Type B pancreatic cell (in vitro differentiated cells): ENCODE measurements around the gene BSPH1. TPM values are rescaled to one million over a fixed set of nuclear protein-coding genes. Genes with fewer than 3 reads are reported as not detected.

Experiments used
- DNase-seq: peaks from one replicate; pipeline ENCODE4 v3.0.0; 2021; ENCODE audit warnings: mixed read lengths; ENCODE audit not compliant: unreplicated experiment; ENCODE audit errors: extremely low spot score
- H3K27ac Mint-ChIP-seq: 2 replicates; pipeline ENCODE4 v1.8.0; 2021; ENCODE audit warnings: mild to moderate bottlenecking, mixed read lengths
- H3K27me3 Mint-ChIP-seq: 2 replicates; pipeline ENCODE4 v1.8.0; 2021; ENCODE audit warnings: mixed read lengths
- H3K36me3 Mint-ChIP-seq: 2 replicates; pipeline ENCODE4 v1.8.0; 2021; ENCODE audit warnings: mixed read lengths
- H3K4me1 Mint-ChIP-seq: one replicate; pipeline ENCODE4 v1.8.0; 2021; ENCODE audit warnings: mixed read lengths; ENCODE audit not compliant: unreplicated experiment
- H3K4me3 Mint-ChIP-seq: 2 replicates; pipeline ENCODE4 v1.8.0; 2021; ENCODE audit warnings: mild to moderate bottlenecking, mixed read lengths
- H3K9me3 Mint-ChIP-seq: 2 replicates; pipeline ENCODE4 v1.8.0; 2021; ENCODE audit warnings: mixed read lengths
- long read RNA-seq: library from polyadenylated mRNA; unstranded; transcript quantifications from one replicate; pipeline ENCODE4 v2.0.0, GENCODE V29; 2020
- total RNA-seq: library from RNA; stranded (reverse); gene quantifications from 2 replicates; pipeline ENCODE4 v1.2.1, GENCODE V29; 2021; ENCODE audit warnings: low replicate concordance
- TF ChIP-seq, protein P1 (sequence below): fragments of 200-600 bp; sonication (generic); conservative IDR thresholded peaks from 2 replicates; pipeline ENCODE4 v1.5.0; 2021; ENCODE audit warnings: antibody characterized with exemption, mild to moderate bottlenecking

Gene BSPH1
- total RNA-seq: not detected in 2 replicates
- long read RNA-seq: 0 reads

DNA sequence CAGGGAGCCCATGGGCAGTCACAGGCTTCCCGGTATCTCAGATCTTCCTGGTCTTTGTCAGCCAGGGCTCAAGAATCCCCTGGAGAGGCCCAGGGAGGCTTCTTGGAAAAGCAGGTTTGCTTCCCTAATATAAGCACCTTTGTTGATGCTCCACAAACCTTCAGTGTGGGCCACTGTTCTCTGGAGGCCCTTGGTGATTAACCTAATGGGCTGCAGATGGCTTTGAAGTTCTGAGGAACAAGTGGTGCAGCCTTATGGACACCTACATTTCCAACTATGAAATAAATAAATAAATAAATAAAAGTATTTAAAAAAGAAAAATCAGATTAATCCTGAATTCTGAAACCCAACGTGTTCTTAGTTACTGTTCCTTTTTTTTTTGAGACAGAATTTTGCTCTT, at the start of gene BSPH1:
Gene BSPH1 (minus strand): TSS at position 101 of the 400 bp plus-strand sequence. CDS start 89 bp downstream, at position 12.
- Mint-ChIP-seq H3K27ac (no peak within 1 kb of the TSS), H3K36me3 (no peaks in the 10 kb centered on the region), H3K9me3 (no peaks in the 10 kb centered on the region), H3K27me3 (peaks cover 46% of the 10 kb centered on the region), H3K4me3 (no peak within 1 kb of the TSS), H3K4me1 (no peaks in the 10 kb centered on the region)
- TF ChIP-seq, protein P1, sequence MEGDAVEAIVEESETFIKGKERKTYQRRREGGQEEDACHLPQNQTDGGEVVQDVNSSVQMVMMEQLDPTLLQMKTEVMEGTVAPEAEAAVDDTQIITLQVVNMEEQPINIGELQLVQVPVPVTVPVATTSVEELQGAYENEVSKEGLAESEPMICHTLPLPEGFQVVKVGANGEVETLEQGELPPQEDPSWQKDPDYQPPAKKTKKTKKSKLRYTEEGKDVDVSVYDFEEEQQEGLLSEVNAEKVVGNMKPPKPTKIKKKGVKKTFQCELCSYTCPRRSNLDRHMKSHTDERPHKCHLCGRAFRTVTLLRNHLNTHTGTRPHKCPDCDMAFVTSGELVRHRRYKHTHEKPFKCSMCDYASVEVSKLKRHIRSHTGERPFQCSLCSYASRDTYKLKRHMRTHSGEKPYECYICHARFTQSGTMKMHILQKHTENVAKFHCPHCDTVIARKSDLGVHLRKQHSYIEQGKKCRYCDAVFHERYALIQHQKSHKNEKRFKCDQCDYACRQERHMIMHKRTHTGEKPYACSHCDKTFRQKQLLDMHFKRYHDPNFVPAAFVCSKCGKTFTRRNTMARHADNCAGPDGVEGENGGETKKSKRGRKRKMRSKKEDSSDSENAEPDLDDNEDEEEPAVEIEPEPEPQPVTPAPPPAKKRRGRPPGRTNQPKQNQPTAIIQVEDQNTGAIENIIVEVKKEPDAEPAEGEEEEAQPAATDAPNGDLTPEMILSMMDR: no peak
- no peak for DNase-seq

- no peak for DNase-seq
- Mint-ChIP-seq H3K27ac (no peak overlapping the region), H3K27me3 (peaks cover 24% of the 10 kb centered on the region), H3K4me1 (no peaks in the 10 kb centered on the region), H3K4me3 (no peak overlapping the region), H3K36me3 (no peaks in the 10 kb centered on the region), H3K9me3 (peaks cover 6% of the 10 kb centered on the region)
- TF ChIP-seq, protein P1: no peak
Observed at GRCh38 chr19:48036765-48037164, 44.8 kb upstream of the BSPH1 start.

DNA sequence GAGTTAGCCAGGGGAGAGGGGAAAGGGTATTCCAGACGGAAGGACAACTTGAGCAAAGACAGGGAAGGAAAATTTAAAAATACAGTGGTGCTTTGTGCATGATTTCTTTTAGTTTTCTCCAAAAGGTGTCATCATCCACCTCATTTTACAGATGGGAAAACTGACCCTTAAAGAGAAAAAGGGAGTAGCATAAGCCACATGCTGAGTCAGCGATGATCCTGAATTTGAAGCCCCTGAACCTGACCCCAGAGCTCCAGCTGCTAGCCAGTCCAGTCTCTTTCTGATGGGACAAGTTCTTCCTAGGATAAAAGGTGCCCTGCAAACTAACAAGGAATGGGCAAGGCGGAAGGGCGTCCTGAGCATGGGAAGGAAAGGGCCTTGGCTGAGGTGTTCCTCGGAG, 41.6 kb upstream of the BSPH1 start:
- Mint-ChIP-seq H3K4me1 (no peaks in the 10 kb centered on the region), H3K9me3 (peaks cover 6% of the 10 kb centered on the region), H3K27ac (no peak overlapping the region), H3K36me3 (no peaks in the 10 kb centered on the region), H3K4me3 (no peak overlapping the region), H3K27me3 (peaks cover 31% of the 10 kb centered on the region)
- no peak for DNase-seq
- TF ChIP-seq, protein P1: no peak

GRCh38 chr19:48030073-48030472, 38.1 kb upstream of the BSPH1 start:
- DNase-seq: no peak
- H3K4me3 Mint-ChIP-seq: no peak overlapping the region
- no peaks in the 10 kb centered on the region for H3K36me3 Mint-ChIP-seq
- TF ChIP-seq, protein P1: no peak
- no peak overlapping the region for H3K27ac Mint-ChIP-seq
- no peaks in the 10 kb centered on the region for H3K9me3 Mint-ChIP-seq
- peaks cover 51% of the 10 kb centered on the region for H3K27me3 Mint-ChIP-seq
- H3K4me1 Mint-ChIP-seq: no peaks in the 10 kb centered on the region

DNA sequence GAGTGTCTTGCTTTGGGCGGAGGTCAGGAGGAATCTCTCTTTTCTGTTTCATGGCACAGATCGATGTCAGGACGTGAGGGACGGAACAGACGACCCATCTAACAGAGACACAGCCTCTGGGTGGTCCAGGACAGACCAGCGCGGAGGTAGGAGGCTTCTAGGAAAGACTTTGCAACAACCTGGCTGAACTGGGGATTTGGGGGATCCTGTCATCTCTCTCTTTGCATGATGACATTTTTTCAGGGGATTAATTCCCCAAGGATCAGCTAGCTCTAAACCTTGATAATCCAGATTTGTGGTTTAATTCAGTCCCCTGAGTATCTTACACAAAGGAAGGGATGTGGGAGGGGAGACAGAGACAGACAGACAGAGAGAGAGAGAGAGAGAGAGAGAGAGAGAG, 37.5 kb upstream of the BSPH1 start:
- H3K27me3 Mint-ChIP-seq: peaks cover 54% of the 10 kb centered on the region
- no peaks in the 10 kb centered on the region for H3K9me3 Mint-ChIP-seq
- no peak overlapping the region for H3K27ac Mint-ChIP-seq
- no peak for DNase-seq
- no peak overlapping the region for H3K4me3 Mint-ChIP-seq
- TF ChIP-seq, protein P1: no peak
- H3K4me1 Mint-ChIP-seq: no peaks in the 10 kb centered on the region
- no peaks in the 10 kb centered on the region for H3K36me3 Mint-ChIP-seq

GRCh38 chr19:48025480-48025879, 33.5 kb upstream of the BSPH1 start:
- no peaks in the 10 kb centered on the region for H3K9me3 Mint-ChIP-seq
- no peaks in the 10 kb centered on the region for H3K4me1 Mint-ChIP-seq
- peaks cover 58% of the 10 kb centered on the region for H3K27me3 Mint-ChIP-seq
- TF ChIP-seq, protein P1: no peak
- no peak overlapping the region for H3K4me3 Mint-ChIP-seq
- no peak overlapping the region for H3K27ac Mint-ChIP-seq
- no peaks in the 10 kb centered on the region for H3K36me3 Mint-ChIP-seq
- no peak for DNase-seq
